ENCODE data around the gene CARHSP1. TPM values are rescaled to one million over a fixed set of nuclear protein-coding genes. Genes with fewer than 3 reads are reported as not detected.

CARHSP1 gene
- total RNA-seq, 1 donor from 2014 or later, result 61.5 TPM

- Mint-ChIP-seq H3K9me3 (ENCODE audit: unreplicated experiment) (peaks cover 3% of the 10 kb centered on the region), H3K27me3 (ENCODE audit: low read depth, unreplicated experiment) (no peaks in the 10 kb centered on the region), H3K27ac (ENCODE audit: unreplicated experiment) (peak overlapping the region; percentile 26), H3K4me3 (ENCODE audit: unreplicated experiment) (peak overlapping the region; percentile 46), H3K4me1 (ENCODE audit: low read depth, unreplicated experiment) (peaks cover 30% of the 10 kb centered on the region), H3K36me3 (ENCODE audit: low read depth, unreplicated experiment) (peaks cover 26% of the 10 kb centered on the region)
- H3K9ac ChIP-seq (ENCODE audit: low read length), result no peak overlapping the region
- no peaks in the 10 kb centered on the region for H3K9me3 ChIP-seq (ENCODE audit: insufficient read depth, low read depth, low read length)
- H3K4me3 ChIP-seq (ENCODE audit: insufficient read depth, low read depth, low read length), result no peak overlapping the region
- DNase-seq (ENCODE audit: low read depth) (no peak), FAIRE-seq (no peak)
- peaks cover 4% of the 10 kb centered on the region for H3K79me2 ChIP-seq (ENCODE audit: insufficient read depth, low read length)
- no peak overlapping the region for H3K4me2 ChIP-seq (ENCODE audit: low read length)
- peaks cover 30% of the 10 kb centered on the region for H3K36me3 ChIP-seq (ENCODE audit: insufficient read depth, low read length)
- no peak overlapping the region for H2AFZ ChIP-seq (ENCODE audit: low read depth, low read length)
- TF ChIP-seq CTCF (IDR thresholded peaks at IDR 0.05; ENCODE audit: insufficient read depth, low read depth, low read length) (no peak), EZH2 (IDR thresholded peaks at IDR 0.05; ENCODE audit: insufficient read depth, low read length) (no peak)
- peaks cover 87% of the 10 kb centered on the region for H4K20me1 ChIP-seq (ENCODE audit: insufficient read depth, low read length)
- no peaks in the 10 kb centered on the region for H3K27me3 ChIP-seq (ENCODE audit: insufficient read depth, low read length)
- H3K27ac ChIP-seq (ENCODE audit: low read depth, low read length), result no peak overlapping the region
- H3K4me1 ChIP-seq (ENCODE audit: insufficient read depth, low read length), result peaks cover 10% of the 10 kb centered on the region
These were observed 13.6 kb downstream of the CARHSP1 start for GRCh38 chr16:8855051-8855786.

GRCh38 chr16:8854298-8854948, 14.4 kb downstream of the CARHSP1 start:
- Histone ChIP-seq H3K9me3 (ENCODE audit: insufficient read depth, low read depth, low read length) (no peaks in the 10 kb centered on the region), H3K4me3 (ENCODE audit: insufficient read depth, low read depth, low read length) (no peak overlapping the region), H3K4me2 (ENCODE audit: low read length) (no peak overlapping the region), H3K27ac (ENCODE audit: low read depth, low read length) (no peak overlapping the region), H4K20me1 (ENCODE audit: insufficient read depth, low read length) (peaks cover 87% of the 10 kb centered on the region), H3K36me3 (ENCODE audit: insufficient read depth, low read length) (peaks cover 35% of the 10 kb centered on the region), H3K4me1 (ENCODE audit: insufficient read depth, low read length) (peaks cover 18% of the 10 kb centered on the region), H2AFZ (ENCODE audit: low read depth, low read length) (no peak overlapping the region), H3K27me3 (ENCODE audit: insufficient read depth, low read length) (no peaks in the 10 kb centered on the region), H3K9ac (ENCODE audit: low read length) (no peak overlapping the region), H3K79me2 (ENCODE audit: insufficient read depth, low read length) (peaks cover 6% of the 10 kb centered on the region)
- DNase-seq (ENCODE audit: low read depth) (no peak), FAIRE-seq (no peak)
- H3K27ac Mint-ChIP-seq (ENCODE audit: unreplicated experiment), result no peak overlapping the region
- H3K36me3 Mint-ChIP-seq (ENCODE audit: low read depth, unreplicated experiment), result peaks cover 26% of the 10 kb centered on the region
- H3K27me3 Mint-ChIP-seq (ENCODE audit: low read depth, unreplicated experiment), result no peaks in the 10 kb centered on the region
- TF ChIP-seq CTCF (IDR thresholded peaks at IDR 0.05; ENCODE audit: insufficient read depth, low read depth, low read length) (no peak), EZH2 (IDR thresholded peaks at IDR 0.05; ENCODE audit: insufficient read depth, low read length) (no peak)
- H3K4me3 Mint-ChIP-seq (ENCODE audit: unreplicated experiment), result no peak overlapping the region
- peaks cover 3% of the 10 kb centered on the region for H3K9me3 Mint-ChIP-seq (ENCODE audit: unreplicated experiment)
- peaks cover 36% of the 10 kb centered on the region for H3K4me1 Mint-ChIP-seq (ENCODE audit: low read depth, unreplicated experiment)

- no peak for FAIRE-seq
- no peaks in the 10 kb centered on the region for H3K9me3 ChIP-seq (ENCODE audit: insufficient read depth, low read depth, low read length)
- no peak overlapping the region for H3K4me3 Mint-ChIP-seq (ENCODE audit: unreplicated experiment)
- no peak for DNase-seq (ENCODE audit: low read depth)
- no peaks in the 10 kb centered on the region for H3K27me3 Mint-ChIP-seq (ENCODE audit: low read depth, unreplicated experiment)
- H3K27ac ChIP-seq (ENCODE audit: low read depth, low read length), result no peak overlapping the region
- H3K27ac Mint-ChIP-seq (ENCODE audit: unreplicated experiment), result no peak overlapping the region
- no peaks in the 10 kb centered on the region for H3K27me3 ChIP-seq (ENCODE audit: insufficient read depth, low read length)
- H3K4me1 Mint-ChIP-seq (ENCODE audit: low read depth, unreplicated experiment), result peaks cover 40% of the 10 kb centered on the region
- peaks cover 26% of the 10 kb centered on the region for H3K4me1 ChIP-seq (ENCODE audit: insufficient read depth, low read length)
- H3K4me2 ChIP-seq (ENCODE audit: low read length), result no peak overlapping the region
- peaks cover 35% of the 10 kb centered on the region for H3K36me3 ChIP-seq (ENCODE audit: insufficient read depth, low read length)
- peaks cover 26% of the 10 kb centered on the region for H3K36me3 Mint-ChIP-seq (ENCODE audit: low read depth, unreplicated experiment)
- H3K4me3 ChIP-seq (ENCODE audit: insufficient read depth, low read depth, low read length), result no peak overlapping the region
- H4K20me1 ChIP-seq (ENCODE audit: insufficient read depth, low read length), result peaks cover 87% of the 10 kb centered on the region
- H3K9me3 Mint-ChIP-seq (ENCODE audit: unreplicated experiment), result peaks cover 3% of the 10 kb centered on the region
- no peak overlapping the region for H2AFZ ChIP-seq (ENCODE audit: low read depth, low read length)
- H3K9ac ChIP-seq (ENCODE audit: low read length), result no peak overlapping the region
- no peak for TF ChIP-seq EZH2 (IDR thresholded peaks at IDR 0.05; ENCODE audit: insufficient read depth, low read length)
- H3K79me2 ChIP-seq (ENCODE audit: insufficient read depth, low read length), result peaks cover 6% of the 10 kb centered on the region
These were observed 15.2 kb downstream of the CARHSP1 start for GRCh38 chr16:8853611-8854010.
